GM19372 (cell line): ENCODE measurements around the gene ROBO1.

Experiments
- ATAC-seq: cut with Tn5 transposase; IDR thresholded peaks from one replicate; pipeline ENCODE4 v1.9.1; 2021; ENCODE audit warnings: mild to moderate bottlenecking, low read depth, moderate library complexity; ENCODE audit not compliant: unreplicated experiment

ROBO1 gene

DNA sequence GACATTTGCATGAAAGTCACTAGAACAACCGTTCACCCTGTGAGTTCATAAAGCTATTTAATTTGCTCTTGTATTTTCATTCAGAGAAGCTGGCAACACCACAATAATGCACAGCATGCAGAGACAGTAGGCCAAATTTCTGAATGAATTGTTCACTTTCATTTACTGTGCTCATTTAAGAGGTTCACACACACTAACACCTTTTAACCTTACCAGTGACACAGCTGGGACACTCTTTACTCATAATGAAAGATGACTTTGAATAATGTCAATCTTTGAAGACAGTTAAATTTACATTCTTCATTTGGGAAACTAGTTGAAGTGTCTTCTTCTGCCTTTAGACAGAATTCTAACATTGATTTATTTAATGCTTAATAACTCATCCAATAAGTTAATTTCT lies 95.7 kb downstream of the ROBO1 start:
- no peak for ATAC-seq

DNA sequence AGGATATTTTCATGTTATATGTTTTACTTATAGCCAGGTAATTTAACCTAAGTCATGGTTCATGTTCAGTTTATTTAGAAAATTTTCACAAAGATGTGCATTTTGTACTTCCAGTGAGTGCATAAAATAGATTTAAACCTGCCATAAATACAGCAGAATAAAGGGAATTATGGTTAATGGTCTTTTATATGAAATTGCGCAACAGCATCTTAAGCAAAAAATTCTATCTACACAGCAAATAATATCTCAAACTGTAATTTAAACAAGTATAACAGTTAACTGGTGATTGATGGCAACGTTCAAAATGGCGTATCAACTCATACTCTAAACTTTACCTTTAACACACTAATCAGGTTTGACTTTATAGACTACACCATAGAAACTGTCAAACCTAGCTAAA lies 97.6 kb downstream of the ROBO1 start:
- no peak for ATAC-seq

- ATAC-seq: no peak
These were observed 103.3 kb downstream of the ROBO1 start for GRCh38 chr3:79664455-79664854.

GRCh38 chr3:79661896-79662295 lies 105.9 kb downstream of the ROBO1 start:
- no peak for ATAC-seq

DNA sequence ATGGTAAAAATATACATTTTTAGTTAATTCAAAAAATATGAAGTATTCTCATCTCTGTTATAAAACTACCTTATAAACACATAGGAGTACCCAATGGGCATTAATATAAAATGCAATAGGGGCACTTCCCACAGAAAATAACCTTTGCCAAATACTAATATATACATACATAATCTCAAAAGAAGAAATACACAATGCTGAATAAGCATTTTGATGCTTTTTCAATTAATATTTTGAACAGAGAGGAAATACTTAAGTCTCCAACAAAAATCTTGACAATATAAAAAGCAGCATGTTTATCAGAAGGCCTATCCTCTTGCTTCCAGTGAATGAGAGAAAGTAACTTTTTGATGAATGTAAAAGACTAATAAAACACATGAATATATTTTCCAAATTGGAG lies 110.7 kb downstream of the ROBO1 start:
- ATAC-seq: no peak

DNA sequence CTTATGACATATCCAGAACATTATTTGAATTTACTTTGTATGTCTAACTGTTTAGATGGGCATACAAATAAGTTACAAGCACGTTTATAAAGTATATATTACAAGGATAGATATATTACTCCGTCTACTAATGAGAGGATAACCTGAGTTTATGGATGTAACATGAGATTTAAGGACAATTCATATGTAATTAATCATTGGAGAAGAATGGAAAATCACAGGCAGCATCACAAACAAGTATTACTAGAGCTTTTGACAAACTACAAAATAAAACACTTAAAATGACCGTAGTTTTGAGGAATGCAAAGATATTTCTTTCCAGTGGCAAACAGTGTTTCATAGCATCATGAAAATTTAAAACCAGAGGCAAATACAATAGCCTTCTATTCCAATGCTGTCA lies 113.8 kb downstream of the ROBO1 start:
- no peak for ATAC-seq

DNA sequence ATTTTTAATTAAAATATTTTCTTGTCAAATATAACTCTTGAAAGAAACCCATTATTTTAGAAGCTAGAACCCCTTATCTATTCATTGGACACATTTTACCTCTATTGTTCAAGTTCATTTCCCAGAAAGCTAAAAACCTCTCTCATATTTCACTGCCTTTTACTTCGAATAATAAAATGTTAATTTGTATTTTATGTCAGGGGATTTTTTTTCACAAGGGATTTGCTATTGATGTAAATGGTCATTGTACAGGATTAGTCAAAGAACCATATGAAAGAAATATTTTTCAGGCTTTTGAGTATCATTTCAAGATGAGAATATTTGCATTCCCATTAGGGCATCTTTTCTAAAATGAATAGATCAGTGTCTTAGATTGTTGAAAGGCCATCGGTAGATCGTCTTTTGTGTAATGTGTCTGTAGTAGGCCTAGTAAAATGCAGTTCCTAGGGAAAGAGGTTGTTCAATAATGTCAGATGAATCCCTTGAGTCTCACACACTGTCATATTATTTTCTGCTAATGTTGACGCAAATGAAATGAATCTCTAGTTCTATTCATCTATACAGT lies 114.5 kb downstream of the ROBO1 start:
- ATAC-seq: no peak

GRCh38 chr3:79651536-79652065 lies 116.2 kb downstream of the ROBO1 start:
- no peak for ATAC-seq

DNA sequence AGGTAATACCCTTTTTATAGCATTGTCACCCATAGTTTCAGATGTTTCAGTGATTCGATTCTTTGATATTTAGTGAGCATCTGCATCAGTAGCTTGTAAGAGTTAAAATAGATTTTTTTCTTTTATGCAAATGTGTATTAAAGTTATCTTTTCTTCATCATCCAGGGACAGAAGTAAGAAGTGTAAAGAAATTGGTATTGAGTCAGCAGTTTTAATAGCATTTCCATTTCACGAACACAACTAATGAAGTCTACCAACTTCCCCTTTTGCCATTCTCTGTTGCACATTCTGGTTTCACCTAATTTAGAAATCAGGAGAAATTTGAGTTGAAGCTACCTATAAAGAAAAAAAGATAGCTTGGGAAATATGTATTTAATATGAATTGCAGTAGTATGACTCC lies 127.9 kb downstream of the ROBO1 start:
- ATAC-seq: no peak

- no peak for ATAC-seq
These were observed 131.4 kb downstream of the ROBO1 start for GRCh38 chr3:79636372-79636771.

DNA sequence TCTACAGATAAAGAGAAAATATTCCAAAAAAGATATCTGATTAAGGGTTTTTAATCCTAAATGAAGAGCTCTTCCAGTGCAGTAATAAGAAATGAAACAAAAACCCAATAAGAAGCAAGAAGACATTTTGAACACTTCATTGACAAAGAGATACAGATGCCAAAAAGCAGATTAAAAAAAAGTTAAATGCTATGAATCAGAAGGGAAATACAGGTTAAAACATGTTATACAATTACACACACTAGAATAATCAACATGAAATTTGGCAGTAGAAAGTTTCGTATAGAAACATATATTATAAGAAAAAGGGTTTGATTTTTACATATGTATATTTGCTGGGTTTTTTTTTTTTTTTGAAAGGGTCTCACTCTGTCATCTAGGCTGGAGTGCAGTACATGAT lies 135.0 kb downstream of the ROBO1 start:
- no peak for ATAC-seq

GRCh38 chr3:79618883-79619282 lies 148.9 kb downstream of the ROBO1 start:
- ATAC-seq: no peak

DNA sequence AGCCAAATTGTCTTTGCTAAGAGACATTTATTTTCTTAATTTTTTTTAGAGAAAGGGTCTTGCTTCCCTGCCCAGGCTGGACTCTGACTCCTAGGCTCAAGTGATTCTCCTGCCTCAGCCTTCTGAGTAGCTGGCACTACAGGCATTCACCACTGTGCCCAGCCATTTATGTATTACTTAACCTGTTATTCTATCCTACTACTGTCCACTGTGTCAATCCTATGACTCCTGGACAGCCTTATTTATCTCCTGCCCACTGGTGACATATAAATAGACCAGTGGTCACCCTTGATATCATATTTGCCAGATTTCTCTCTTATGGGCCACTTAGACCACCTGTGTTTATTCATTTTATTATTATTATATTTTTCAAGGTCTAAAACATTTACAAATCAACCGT lies 161.4 kb downstream of the ROBO1 start:
- ATAC-seq: no peak

GRCh38 chr3:79604681-79605080 lies 163.1 kb downstream of the ROBO1 start:
- ATAC-seq: no peak

DNA sequence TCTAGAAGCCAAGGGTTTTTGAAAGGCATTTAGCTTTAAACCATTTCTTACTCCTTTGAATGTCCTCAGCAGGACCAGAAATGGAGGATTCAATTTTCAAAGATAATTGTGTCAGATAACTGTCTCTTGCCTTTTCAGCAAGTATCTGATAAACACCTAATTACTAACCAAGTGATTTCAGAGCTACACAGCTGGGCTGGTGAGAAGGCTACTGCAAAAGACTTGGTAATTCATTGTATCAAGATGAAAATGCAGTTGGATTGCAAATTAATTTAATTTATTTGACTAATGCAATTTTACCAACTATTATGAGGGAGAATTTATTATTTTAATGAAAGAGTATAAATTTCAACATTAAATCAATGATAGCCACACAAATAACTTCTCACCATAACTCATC lies 165.4 kb downstream of the ROBO1 start:
- ATAC-seq: no peak

GRCh38 chr3:79598594-79598993 lies 169.2 kb downstream of the ROBO1 start:
- ATAC-seq: no peak

DNA sequence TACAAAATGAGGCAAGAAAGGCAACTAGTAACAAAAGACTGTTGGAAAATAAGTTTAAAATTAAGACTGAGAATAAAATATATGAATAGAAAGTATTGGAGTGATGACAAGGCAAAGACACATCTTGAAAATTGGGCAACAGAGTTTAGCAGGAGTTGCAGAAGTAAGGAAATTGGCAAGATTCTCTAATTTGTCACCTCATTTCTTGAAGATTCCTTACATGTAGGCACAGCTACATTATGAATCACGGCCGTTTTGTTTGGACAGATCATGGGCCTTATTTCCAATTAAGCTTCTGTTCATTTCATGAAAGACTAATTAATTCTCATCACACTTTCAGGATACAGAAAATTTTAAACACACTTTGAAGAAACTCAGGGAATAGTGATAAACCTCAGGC lies 170.1 kb downstream of the ROBO1 start:
- no peak for ATAC-seq

DNA sequence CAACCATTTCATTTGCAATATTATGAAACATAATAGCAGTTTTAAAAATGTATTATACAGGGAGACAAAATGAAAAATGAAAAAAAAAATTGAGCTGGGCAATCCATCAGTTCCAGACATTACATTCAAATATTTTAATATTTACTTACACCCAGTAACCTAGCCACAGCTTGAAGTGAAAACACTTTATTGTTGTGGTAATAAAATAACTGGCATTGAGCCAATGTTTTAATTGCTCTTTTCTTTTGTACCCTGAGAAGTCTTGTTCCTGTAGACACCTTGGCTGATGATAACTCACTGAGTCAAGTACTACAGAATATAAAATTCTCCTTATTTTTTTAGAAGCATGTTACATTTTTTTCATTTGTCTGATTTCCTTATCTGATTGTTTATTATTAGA lies 180.6 kb downstream of the ROBO1 start:
- no peak for ATAC-seq

DNA sequence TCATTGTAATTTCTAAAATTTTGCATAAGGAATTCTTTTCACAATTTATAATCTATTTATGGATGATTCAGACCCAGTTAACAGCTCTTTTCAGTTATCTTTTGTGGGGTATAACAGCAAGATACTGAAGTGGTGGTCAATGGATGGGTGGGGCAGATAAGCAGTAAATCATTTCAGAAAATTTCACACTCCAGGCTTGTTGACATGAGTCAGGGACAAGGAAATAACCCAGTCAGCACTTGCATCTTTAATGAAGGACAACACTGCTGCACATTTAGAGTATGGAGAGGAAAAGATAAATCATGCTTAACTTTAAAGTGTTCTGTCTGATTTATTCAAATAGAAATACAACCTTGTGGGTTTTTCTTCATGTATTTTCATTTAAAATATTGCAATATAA lies 181.6 kb downstream of the ROBO1 start:
- no peak for ATAC-seq

DNA sequence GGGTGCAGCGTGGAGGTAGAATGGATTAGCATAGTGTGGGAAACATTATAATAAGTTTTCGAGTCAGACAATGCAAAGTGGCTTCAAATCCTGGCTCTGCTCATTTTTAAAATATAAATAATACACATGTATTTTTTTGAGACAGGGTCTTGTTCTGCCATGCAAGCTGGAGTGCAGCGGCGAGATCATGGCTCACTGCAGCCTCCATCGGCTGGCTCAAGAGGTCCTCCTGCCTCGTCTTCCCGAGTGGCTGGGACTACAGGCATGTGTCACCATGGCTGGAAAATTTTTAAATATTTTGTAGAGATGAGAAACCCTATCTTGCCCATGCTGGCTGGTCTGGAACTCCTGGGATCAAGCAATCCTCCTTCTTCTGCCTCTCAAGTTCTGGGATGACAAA lies 194.9 kb downstream of the ROBO1 start:
- no peak for ATAC-seq

DNA sequence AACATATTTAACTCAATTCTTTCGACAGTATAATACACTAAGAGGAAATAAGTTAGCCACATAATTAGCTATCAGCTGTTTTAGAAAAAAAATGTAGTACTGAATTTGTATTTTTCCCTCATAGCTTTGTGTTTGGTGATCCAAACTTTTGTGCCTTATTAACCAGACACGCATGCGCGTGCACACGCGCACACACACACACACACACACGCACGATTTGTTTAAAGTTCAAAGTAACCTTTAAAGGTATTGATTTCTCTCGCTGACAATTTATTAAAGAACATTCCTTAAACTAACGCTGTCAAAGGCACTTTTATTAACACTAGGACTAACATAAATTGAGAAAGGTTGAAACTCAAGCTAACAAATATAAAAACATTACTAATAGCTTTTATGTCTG lies 198.9 kb downstream of the ROBO1 start:
- ATAC-seq: no peak

DNA sequence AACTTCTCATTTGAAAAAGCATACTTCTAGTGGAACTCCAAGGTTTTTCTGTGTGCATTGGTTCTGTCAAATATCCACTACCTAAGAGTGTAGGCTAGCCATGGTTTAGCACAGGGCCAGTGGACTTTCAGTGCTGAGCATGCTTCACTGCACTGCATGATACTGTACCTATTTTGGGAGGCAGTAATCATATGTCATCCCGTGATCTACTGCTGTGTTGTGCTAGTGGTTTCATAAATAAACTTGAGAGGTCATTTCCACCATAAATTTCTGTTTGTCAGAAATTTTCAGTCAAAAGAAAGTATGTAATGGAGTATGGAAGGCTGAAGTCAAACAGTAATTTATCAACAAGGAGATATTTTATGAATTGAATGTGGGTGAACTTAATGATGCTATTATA lies 203.6 kb downstream of the ROBO1 start:
- ATAC-seq: no peak

DNA sequence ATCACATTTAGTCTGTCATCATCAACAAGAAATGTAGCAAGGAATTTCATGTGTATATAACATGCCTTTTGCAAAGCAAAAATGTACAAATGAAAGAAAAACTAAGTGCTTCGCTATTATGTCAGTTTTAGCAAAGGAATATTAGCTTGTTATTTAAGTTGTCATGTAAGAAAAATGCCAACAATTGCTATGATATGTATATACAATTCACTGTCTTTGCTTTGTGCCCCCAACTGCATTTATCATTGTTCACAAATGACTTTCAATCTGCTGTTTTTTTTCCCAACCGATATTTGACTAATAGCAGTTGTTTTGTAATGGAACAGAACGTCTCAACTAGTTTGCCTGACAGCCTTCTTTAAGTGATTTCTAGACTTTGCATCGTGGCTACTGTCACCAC lies 207.1 kb downstream of the ROBO1 start:
- ATAC-seq: no peak
